Dedifferentiated amniotic fluid mesenchymal stem cell (primary cell): ENCODE data around the gene IKBIP.
"Not testable (repeated sequence)": the region's sequence is repeated elsewhere in the genome, so short reads cannot be mapped to it uniquely, and the experiment has no call there.

Source experiments
- DNase-seq: peaks from one replicate; pipeline ENCODE4 v3.0.0-alpha.2; 2016; ENCODE audit errors: extremely low spot score

IKBIP gene

DNA sequence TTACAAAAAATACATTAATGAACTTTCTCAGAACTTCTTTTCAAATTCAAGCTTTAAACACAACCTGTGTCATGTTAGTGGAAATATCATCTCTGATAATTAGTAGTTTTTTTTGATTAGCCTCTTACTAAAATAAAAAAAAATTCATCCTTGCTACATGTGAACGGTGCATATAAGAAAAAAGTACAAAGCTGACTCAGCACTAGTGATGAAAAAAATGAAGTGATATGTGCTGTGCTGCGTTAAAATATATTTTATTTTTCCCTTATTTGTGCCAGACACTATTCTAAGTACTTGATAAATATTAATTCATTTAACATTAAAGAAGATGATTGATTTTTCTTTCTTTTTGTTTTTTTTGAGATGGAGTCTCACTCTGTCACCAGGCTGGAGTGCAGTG is 7.5 kb downstream of the IKBIP start:
- DNase-seq, result no peak

GRCh38 chr12:98635657-98636323 is 8.8 kb downstream of the IKBIP start:
- peak; percentile 54 for DNase-seq

- DNase-seq, result no peak
Measured at GRCh38 chr12:98618952-98619351, 25.6 kb downstream of the IKBIP start.

DNA sequence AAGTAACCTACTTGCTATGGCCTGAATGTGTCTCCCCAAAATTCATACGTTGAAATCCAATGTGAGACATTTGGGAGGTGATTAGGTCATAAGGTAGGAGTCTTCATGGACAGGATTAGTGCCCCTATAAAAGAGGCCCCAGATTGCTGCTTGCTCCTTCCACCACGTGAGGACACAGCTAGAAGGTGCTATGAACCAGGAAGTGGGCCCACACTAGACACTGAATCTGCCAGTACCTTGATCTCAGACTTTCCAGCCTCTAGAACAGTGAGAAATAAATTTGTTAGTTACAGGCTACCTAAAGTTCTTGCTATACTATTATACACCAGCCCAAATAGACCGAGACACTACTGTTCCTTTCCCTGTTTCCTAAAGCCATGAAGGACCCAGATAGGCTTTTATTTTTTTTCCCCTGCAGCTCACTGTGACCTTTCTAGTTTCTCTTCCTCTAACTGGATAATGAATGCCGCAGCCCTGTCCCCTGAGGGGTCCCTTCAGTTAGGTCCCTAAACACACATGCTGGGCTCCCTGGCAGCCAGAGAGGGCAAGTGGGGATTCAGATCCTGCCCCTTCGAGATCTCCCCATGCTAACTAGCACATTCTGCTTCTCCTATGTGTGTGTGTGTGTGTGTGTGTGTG is 31.8 kb downstream of the IKBIP start:
- DNase-seq, result no peak

DNA sequence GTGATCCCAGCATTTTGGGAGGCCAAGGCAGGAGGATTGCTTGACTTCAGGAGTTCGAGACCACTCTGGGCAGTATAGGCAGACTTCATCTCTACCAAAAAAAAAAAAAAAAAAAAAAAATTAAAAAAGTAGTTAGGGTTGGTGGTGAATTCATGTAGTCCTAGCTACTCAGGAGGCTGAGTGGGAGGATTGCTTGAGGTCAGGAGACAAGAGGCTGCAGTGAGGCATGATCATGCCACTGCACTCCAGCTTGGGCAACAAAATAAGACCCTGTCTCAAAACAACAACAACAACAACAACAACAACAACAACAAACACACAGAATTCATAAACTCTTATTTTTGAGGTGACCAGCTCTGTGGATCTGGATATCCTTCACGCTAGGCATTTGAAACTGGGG is 34.0 kb downstream of the IKBIP start:
- no peak for DNase-seq

DNA sequence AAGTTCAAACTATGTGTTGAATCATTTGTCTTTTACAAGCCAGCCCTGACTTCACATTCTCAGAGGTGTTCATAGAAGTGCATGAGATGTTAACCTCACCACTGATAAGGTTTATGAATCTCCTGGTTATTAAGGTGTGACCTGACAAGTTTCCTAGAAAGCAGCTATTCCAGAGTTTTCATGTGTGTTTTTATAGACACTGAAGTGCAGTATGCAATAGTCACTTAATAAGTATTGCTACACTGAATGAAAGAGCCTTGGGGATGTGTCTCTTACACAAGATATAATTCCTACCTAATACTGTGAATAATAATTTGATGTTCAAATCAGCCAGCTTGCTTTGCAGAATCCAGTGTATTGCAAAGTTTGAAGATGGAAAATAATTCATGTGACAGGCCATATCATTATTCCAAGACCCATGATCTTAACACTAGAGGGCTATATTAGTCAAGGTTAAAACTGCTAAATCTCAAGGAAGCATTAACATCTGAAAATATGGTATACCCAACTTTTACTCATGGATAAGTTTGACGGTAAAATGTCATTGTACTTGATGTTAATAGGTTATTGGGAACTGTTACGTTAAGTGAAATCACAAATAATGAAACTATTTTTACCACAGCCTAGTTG is 38.1 kb downstream of the IKBIP start:
- no peak for DNase-seq

DNA sequence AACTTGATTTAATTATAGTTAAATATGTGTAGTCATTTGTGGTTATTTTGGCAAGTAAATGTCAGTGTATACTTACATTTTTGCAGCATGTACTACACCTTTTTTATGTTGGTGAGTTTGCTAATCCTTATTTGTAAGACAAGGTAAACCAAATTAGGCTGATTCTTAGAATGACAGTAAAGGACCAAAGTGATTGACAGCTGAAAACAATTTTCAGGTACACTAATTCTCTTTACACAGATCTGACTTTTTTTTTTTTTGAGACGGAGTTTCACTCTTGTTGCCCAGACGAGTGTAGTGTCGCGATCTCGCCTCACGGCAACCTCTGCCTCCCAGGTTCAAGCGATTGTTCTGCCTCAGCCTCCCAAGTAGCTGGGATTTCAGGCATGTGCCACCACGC is 42.7 kb downstream of the IKBIP start:
- no peak for DNase-seq

- DNase-seq, result not testable (repeated sequence)
Measured at GRCh38 chr12:98597313-98597712, 47.3 kb downstream of the IKBIP start.

GRCh38 chr12:98595243-98595988 is 49.2 kb downstream of the IKBIP start:
- peak; percentile 47 for DNase-seq

GRCh38 chr12:98594050-98594835 is 50.3 kb downstream of the IKBIP start:
- DNase-seq, result peak; percentile 15

DNA sequence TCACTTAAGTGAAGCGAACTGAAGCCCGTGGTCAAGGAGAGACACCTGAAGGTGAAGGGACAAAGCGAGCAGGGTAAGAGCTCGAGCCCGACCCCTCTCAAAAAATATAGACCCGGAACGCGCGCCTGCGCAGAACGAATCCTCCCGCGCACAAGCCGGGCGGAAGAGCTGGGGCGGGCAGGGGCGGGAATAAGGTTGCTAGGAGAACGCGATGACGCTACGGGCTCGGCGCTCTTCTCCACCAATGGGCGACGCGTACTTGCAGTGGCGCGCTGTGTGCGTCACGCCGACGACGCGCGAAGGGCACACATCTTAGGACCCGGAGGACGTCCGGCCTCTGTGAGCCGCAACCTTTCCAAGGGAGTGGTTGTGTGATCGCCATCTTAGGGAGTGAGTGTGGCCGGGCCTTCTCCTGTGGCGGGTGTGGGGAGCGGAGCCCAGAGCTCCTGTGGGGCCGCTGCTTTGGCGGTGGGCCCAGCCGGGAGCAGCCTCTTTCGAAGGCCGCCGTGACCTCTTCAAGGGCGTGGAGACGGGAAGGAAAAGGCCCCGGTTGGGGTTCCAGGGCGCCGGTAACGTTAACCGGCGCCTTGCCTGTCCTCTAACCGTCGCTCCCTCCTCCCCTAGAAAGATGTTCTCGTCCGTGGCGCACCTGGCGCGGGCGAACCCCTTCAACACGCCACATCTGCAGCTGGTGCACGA is 51.1 kb downstream of the IKBIP start, which contains the start of gene SLC25A3:
TSS of gene SLC25A3 (plus strand) at position 336 of the 699 bp plus-strand sequence. CDS start at position 629, 293 bp downstream.
- DNase-seq, result peak; percentile 98

DNA sequence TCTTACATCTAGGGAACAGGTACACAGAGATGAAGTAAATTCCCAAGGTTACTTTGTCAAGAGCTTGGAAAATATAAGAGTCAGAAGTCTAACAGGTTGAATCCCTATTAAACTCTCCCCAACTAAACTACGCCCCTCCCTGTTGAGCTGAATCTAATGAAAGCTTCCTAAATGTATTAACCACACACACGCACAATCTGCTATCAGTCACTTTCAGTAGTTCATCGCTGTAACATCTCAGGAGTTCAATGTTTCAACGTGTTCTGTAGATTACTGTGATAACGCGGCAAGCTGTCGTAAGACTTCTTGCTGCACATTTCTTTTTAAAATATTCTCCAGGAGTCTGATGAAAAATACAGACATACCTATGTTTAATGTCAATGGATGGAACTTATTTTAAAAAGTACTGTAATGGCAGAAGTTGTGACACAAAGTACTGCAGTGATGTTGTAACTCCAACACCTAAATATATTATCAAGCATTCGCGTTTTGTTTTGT is 51.7 kb downstream of the IKBIP start:
- no peak for DNase-seq

- DNase-seq, result peak; percentile 15
Measured at GRCh38 chr12:98591209-98591608, 53.4 kb downstream of the IKBIP start.

- no peak for DNase-seq
Measured at GRCh38 chr12:98587084-98587483, 57.5 kb downstream of the IKBIP start.

- DNase-seq, result no peak
Measured at GRCh38 chr12:98582093-98582492, 62.5 kb downstream of the IKBIP start.

- DNase-seq, result no peak
Measured at GRCh38 chr12:98581101-98581500, 63.5 kb downstream of the IKBIP start.

DNA sequence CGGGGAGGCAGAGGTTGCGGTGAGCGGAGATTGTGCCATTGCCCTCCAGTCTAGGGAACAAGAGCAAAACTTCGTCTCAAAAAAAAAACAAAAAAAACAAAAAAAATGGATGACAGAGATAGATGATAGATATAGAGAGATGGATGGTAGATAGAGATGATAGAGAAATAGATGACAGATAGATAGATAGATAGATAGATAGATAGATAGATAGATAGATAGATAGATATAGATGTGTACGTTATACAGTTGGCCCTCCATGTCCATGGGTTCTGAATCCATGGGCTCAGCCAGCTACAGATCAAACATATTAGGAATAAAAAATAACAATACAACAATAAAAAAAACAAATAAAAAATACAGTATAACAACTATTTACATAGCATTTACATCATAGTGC is 63.9 kb downstream of the IKBIP start:
- DNase-seq, result no peak

GRCh38 chr12:98579835-98580234 is 64.8 kb downstream of the IKBIP start:
- DNase-seq, result no peak

DNA sequence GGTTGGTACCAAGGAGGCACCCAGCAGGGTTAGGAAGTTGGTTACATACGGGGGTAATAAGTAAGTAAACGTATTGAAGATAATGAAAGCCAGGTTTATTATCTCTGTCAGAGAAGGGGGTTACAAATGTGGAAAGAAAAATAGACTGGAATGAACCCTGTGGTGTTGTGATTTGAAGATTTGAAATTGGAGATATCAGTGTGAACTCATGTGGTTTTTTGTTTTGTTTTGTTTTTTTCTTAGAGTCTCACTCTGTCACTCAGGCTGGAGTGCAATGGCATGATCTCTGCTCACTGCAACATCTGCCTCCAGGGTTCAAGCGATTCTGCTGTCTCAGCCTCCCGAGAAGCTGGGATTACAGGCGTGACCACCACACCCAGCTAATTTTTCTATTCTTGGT is 65.2 kb downstream of the IKBIP start:
- DNase-seq, result no peak

DNA sequence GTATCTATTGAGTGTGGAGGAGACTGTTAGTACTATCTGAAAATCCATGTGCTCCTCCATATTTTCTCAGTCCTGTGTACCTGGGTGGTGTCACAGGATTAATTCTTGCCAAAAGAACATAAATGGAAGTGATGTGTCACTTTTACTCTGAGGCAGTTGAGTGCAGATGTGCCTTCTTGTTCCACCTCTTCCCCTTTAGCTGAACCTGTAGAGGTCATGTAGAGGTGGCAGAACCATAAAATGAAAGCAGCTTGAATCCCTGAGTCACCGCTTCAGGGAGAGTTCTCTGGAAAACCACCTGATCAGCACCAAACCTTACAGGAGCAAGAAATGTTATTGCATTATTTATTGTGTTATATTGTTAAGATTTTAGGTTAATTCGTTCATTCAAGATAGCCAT is 65.8 kb downstream of the IKBIP start:
- no peak for DNase-seq

GRCh38 chr12:98578392-98578791 is 66.2 kb downstream of the IKBIP start:
- no peak for DNase-seq
